Suprapubic skin (tissue), 4 donors: ENCODE results near the gene PKMYT1.
A peak's percentile ranks its signal among the peaks of the same experiment; 100 is the strongest.

Source experiments
- CTCF ChIP-seq, 2 donors: fragments of 200-600 bp in 1 of 2; fragments of 450-650 bp in 1 of 2; sonication (generic) in 1 of 2; IDR thresholded peaks; one replicate each; pipeline ENCODE4 v1.5.1; 2016 to 2019; ENCODE audit warnings: antibody characterized with exemption in 2 of 2, mild to moderate bottlenecking in 1 of 2, moderate library complexity in 1 of 2
- POLR2A ChIP-seq, 2 donors: fragments of 450-650 bp; IDR thresholded peaks; one replicate each; pipeline ENCODE4 v1.6.1; 2017; ENCODE audit warnings: antibody characterized with exemption in 2 of 2, mild to moderate bottlenecking in 2 of 2, moderate library complexity in 2 of 2
- POLR2AphosphoS5 ChIP-seq, 3 donors: sonication (generic); formaldehyde crosslinking; IDR thresholded peaks; one replicate each; pipeline ENCODE4 v1.6.1; 2017; ENCODE audit warnings: antibody characterized with exemption in 3 of 3

- TF ChIP-seq CTCF (IDR thresholded peaks at IDR 0.05): no peak
- no peak for TF ChIP-seq POLR2A (IDR thresholded peaks at IDR 0.05)
- TF ChIP-seq POLR2AphosphoS5 (IDR thresholded peaks at IDR 0.05): peak; percentile 50 to 94 (median 50)
These were observed 40.6 kb upstream of the PKMYT1 start for GRCh38 chr16:3020604-3021448.
